ENCODE results near the gene C19orf47.
"Not testable (repeated sequence)": the region's sequence is repeated elsewhere in the genome, so short reads cannot be mapped to it uniquely, and the experiment has no call there.

C19orf47 gene

DNA sequence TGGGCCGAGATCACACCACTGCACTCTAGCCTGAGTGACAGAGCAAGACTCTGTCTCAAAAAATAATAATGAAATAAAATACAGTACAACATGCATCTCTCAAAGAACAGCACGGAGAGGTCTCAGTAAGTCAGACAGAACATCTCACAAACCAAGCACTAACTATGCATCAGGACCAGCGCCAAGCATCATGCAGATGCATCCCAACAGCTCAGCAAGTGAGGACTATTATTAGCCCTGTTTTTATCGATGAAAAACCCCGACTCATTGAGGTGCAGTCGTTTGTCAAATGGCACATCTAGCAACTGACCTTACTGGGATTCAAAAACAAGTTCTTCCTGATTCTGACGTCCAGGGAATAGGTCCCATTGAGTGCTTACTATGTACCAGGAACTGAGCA is 3.8 kb downstream of the C19orf47 start:
- no peak for DNase-seq

DNA sequence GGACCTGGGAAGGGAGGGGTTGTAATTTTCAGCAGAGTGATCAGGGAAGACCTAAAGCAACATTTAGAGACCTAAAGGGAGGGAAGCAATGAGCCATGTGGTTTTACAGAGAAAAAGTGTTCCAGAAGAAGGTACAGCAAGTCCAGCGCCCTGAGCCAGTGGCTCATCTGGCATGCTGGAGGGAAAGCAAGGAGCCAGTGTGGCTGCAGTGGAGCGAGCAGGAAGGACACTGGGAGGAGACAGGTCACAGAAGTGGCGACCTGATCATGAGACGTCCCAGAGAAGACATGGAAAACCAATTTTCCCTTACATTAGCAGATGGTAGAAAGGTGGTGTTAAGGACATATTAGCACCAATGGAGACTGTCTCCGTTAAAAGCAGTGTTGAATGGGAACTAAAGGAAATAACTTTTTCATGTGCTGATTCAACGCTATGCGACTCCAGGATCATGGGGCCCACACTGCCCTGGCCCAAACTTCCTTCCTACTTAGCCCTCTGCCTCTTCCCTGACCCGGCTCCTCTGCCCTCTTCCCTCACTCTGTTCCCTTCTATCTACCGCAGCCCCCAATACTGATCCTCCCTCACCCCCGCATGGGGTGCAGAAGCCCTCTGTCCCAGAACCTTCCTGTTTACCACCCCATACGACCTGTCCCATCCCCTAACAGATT is 5.4 kb downstream of the C19orf47 start:
- DNase-seq: no peak

DNA sequence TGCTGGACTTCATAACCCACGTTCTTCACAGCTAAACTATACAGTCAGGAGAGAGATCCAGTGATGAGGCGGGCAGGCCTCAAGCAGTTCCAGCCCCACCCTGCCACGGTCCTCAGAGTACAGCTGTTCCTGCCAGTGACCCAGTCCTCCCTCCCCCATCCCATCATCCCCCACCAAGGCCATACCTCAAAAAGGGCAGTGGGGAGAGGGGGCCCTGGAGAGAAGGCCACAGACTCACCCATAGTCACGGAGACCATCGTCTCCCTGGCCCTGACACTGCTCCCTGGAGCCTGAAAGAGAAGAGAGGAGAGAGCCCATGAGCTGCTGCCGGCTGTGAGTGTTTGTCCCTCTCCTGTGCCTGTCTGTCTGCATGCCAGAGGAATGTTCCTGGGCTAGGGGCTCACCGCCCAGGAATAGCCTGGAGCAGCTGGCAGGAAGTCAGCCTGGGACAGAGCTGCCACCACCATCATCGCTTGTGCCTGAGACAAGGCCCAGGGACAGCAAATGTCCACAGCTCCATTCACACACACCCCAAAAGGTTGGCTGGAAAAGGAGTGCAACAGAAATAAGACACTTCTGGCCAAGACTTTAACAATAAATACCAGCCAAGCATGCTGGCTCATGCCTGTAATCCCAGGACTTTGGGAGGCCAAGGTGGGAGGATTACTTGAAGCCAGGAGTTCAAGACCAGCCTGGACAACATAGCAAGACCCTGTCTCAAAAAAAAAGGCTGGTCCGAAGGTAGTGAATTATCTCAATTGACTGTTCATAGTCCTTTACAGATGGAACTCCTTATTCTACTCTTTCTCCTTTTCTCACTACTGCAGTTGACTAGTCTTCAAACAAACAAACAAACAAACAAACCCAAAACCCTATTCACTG is 6.4 kb downstream of the C19orf47 start:
- no peak for DNase-seq

DNA sequence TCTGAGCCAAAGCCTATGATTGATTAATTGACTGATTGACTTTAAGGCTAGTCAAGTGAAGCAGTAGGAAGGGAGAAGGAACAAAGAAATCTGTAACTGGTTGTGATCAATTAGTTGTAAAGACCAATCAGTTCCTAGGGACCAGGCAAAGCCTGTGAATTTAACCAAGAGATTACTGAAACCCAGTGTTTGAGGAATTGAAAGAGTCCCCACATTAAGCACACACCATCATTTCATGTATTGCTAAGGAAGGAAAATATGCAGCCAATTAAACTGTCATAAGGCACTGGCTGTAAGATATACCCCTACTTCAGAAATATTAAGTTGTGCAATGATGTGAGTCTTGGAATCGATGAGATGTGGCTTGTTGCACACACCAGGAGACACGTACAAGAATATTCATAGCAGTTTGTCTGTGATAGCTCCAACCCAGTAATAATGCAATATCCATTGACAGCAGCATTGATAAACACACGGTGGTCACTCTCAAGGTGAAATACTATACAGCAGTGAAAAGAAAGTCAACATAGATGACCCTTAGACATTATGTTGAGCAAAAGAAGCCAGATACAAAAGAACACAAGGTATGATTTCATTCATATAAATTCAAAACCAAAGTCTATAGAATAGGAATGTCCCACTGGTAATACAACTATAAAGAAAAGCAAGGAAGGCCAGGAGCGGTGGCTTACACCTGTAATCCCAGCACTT is 9.0 kb downstream of the C19orf47 start:
- DNase-seq: no peak

DNA sequence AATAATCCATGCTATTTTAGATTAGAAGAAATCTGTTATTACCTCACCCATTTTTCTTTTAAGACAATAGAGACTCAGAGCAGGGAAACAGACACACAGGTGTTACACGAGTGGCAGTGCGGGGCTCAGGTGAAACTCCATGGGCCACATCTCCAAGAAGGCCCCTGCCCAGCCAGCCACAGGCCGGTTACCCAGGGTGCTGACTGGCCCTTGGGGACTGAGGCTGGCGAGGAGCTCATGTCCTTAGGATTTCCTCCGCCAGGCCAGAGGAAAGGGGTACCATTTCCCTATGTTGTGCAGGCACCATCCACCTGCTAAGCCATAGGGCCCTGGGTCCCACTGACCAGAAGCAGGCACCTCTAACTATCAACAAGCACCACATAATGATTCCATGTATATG is 10.6 kb downstream of the C19orf47 start:
- DNase-seq: no peak

DNA sequence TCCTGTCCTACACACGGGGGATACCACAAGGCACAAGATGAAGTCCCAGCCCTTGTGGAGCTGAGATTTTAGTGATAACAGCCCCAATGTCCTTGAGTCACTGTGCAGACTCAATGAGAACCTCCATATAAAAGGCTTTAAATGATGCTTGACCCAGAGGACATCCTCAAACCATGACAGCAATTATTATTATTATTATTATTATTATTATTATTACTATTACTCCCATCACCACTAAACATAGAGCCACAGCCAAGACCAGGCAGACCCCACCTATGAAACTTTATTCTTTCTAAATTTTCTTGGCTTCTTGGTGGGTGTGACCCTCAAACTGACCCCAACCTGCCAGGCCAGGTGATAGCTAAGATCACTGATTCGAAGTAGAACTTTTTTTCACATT is 11.1 kb downstream of the C19orf47 start:
- DNase-seq: no peak

DNA sequence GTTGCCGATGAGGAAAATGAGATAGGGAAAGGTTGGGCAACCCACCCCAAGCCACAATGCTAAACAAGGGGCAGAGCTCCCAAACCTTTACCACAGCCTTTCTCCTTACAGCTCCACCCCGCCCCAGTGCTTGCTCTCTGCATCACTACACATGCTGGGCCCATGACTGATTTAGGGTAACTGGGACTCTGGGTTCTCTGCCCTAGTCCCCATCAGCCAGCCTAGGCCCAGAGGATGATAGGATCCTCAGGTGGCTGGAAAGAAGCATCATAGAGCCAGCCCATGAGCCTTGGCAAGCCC is 11.6 kb downstream of the C19orf47 start:
- DNase-seq: no peak

DNA sequence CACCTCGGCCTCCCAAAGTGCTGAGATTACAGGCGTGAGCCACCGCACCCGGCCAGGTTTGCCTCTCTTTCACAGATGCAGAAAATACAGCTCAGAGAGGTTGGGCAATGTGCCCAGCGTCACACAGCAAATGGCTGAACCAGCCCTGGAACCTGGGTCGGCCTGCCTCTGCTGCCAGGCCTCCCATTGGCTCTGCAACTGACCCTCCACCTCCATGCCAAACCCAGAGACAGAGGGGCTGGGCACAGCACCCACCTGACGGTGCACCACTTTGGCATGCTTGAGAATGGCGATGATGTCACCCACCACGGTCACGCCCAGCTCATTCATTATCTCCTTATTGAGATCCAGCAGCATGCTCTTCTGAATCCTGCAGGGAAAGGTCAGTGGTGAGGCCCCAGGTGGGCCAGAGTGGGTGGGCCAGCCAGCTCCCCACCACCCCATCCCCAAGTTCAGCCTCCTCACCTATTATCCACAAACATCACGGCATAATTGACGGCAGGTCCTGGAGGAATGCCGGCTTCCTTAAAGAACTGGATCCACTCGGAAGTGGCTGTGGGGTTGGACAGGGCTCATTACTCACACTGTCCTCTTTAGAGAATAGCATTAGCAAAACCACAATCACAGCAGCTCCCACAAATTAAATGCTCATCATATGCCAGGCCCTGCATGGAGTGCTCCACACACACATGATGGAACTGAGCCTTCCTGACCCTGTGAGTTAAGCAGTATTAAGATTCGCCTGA is 12.2 kb downstream of the C19orf47 start:
- no peak for DNase-seq

DNA sequence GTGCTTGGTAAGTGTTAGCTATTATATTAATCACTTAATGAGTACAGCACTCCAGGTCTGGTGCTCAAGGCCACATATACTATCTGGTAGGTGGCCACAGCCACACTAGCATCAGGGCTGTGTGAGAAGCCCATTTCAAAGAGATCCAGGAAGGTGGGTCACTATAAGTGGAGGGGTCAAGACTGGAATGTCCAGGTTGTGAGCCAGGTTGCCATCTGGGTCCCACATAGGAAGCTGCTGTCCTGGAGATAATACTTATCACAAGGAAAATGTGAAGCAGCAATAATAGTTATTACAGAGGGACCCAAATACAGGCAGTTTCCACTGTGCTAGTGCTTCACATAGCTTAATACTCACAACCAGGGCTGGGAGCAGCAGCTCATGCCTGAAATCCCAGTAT is 13.1 kb downstream of the C19orf47 start:
- no peak for DNase-seq

DNA sequence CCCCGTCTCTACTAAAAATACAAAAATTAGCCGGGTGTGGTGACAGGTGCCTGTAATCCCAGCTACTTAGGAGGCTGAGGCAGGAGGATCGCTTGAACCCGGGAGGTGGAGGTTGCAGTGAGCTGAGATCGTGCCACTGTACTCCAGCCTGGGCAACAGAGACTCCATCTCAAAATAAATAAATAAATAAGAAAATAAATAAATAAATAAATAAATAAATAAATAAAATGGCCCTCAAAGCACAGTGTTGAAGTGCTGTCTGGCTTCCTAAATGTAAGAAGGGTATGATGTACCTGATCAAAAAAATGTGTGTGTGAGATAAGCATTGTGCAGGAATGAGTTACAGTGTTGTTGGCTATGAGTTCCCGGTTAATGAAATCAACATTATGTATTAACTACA is 15.1 kb downstream of the C19orf47 start:
- not testable (repeated sequence) for DNase-seq

DNA sequence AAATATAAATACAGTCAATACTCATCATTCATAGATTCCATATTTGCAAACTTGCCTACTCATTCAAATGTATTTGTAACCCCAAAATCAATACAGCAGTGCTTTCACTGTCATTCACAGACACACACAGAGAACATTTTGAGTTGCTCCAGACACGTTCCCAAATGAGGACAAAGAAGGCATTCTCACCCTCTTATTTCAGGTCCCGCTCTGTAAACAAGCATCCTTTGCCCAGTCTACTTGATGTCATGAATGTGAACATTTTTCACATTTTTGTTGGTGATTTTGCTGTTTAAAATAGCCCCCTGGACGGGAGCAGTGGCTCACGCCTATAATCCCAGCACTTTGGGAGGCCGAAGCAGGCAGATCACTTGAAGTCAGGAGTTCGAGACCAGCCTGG is 15.5 kb downstream of the C19orf47 start:
- no peak for DNase-seq

DNA sequence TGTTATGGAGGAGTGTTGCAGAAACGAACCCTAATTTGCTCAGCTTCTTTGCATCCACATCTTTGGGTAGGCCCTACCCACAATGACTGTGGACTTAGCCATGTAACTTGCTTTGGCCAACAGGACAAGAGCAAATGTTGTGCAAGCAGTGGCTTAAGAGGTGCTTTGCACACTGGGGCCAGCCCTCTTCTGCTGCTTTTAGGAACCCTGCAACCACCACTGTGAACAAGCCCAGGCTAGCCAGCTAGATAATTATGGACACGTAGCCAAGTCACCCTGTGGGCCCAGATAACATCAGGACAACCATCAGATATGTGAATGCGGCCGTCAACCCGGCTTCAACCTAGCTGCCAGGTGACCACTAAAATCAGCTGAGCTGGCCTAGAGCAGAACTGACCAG is 17.1 kb downstream of the C19orf47 start:
- DNase-seq: peak; percentile 22

DNA sequence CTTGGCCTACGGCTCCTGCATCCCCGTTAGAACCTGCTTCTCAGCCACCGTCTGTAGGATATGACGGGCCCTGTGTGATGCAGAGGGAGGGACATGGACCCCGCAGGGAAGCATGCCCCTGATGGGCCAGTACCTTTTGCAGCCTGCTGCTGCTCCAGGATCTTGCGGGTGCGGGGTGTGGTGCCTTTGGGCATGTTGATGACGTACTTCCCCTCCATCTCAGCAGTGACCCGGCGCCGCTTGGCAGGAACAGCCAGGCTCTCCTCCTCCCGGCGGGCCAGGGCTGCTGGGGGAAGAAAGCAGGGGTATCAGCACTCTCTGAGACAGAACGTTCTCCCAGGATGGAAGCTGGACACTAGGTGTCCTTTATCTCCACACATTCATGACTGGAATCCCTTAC is 22.0 kb downstream of the C19orf47 start:
- no peak for DNase-seq

DNA sequence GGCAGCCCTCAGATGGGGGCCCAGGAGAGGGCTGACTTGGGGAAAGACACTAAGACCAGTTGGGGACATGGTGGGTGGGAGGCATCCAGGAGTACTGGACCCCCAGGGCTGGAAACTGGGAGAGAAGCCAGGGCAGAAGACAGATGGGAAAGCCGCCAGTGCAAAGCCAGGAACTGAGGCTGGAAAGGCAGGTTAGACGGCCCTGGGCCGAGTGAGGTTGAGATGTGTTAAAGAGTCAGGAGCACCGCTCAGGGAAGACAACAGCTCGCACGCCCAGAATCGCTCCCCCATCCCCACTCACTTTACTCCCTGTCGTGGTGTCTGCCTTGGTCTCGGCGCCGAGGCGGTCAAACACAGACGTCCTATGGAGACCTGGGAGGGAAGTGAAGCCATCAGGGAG is 24.5 kb downstream of the C19orf47 start:
- no peak for DNase-seq

DNA sequence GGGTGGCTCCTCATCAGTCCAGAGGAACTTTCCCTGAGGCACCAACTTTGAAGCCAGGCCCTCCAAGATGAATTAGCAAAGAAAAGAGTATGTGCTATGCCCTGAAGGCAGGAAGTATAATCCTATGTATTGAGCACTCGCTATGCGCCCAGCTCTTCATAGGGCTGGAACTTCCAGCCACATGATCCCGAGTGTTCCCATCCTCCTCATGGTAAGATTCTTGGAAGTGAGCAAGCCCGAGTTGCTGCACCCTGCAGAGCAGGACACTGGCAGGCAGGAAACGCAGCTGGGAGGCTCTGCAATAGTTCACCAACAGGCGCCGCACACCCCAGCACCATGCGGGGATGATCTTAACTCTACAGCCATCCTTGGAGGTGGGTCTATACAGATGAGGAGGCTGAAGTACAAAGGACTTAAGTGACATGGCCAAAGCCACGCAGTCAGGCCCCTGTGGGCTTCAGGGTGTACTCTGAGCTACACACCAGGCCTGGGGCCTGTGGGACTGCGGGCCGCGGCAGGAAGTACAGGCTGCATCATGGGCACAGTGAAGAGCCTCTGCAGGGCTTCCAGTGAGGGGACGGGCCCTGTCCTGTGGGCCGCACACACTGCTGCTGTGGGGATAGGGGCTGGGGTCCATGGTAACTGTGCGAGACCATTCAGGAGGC is 25.1 kb downstream of the C19orf47 start:
- DNase-seq: no peak

DNA sequence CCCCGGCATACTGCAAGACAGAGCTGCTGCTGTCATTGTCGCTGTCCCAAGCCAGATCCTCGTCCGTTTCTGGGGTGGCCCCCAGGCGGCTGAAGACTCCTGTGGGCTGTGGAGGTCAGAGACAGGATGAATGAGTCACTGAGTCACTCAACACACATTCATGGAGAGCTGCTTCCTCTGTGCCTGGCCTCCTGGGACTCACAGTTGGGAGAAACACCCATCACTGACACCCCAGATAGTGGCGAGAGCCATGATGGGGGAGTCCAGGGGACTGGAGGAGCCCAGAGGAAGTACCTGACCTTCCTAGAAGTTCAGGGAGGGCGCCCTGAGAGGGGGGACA is 26.0 kb downstream of the C19orf47 start:
- DNase-seq: no peak

DNA sequence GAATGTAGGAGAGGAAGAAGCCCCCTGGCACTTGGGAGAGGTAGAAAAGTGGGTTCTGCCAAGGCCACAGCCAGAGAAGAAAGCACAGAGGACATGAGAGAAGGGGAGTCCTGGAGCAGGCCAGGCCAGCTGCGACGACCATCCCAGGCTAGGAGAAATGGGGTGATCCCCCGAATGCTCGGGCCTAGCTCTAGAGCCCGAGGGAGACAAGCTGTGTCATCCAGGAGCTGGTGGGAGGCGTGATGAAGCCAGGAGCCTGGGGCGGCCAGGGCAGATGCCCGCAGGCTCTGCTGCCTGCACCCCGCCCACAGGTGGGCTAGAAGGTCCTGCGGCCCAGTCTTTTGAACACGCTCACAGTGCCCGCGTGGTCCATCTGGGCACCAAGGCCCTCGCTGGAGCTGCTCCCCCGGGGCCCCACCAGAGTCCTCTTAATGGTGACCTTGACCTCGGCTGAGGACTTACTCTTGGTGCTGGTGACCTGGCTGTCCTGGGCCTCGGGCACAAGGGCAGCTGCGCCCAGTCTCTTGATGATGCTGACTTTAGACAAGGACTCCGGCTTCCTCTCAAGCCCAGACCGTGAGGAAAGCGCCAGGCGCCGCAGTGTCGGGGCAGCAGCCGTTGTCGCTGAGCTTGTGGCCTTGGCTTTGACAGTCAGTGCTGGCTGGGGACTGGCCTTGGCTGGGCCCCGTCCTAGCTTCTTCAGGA is 26.5 kb downstream of the C19orf47 start:
- no peak for DNase-seq

DNA sequence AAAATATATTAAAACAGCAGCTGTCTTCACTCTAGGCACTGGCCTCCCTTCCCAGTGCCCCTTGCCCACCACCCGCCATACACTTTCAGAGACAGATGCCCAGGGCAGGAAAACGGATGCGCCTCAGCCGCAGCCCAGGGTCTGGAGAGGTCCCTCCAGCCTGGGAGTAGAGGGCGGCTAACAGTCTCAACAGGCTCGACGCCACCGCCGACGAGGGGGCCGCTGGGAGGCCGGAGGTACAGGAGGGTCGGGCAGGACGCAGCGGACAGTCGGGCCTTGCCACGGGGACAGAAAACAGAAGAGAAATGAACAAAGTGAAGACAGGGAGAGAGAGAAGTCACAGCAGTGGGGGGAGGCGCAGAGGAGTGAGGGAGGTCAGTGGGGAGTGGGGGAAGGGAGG is 27.1 kb downstream of the C19orf47 start:
- DNase-seq: no peak

DNA sequence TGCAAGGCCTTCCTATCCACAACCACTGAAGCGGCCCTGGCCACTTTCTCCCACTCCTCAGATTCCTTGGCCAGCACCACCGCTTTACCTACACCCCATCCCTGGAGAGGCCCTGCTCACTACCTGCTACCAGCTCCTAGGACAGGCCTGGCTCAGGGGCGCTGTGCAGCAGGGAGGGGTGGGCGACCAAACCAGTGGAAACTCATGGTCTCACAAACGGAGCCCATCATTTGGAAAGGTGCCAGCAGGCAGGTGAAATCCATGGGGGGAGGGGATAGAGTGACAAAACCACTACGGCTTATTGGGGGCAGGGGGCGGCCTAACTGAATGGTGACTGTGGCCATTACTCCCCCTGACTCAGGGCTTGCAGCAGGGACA is 27.6 kb downstream of the C19orf47 start:
- DNase-seq: no peak

DNA sequence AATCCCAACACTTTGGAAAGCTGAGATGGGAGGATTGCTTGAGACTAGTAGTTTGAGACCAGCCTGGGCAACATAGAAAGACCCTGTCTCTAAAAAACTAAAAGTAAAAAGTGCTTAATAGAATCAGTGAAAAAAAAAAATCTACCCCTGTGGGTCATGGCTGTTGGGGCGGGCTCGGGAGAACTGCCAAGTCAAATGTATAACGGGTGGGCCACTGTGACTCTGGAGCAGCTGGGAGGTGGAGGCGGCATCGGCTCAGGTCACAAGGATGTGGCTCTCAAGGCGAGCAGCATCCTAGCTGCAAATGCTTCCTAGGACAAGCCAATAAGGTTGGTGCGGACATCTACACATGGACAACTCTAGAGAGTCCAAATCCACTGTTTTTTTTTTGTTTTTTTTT is 30.9 kb downstream of the C19orf47 start:
- no peak for DNase-seq

DNA sequence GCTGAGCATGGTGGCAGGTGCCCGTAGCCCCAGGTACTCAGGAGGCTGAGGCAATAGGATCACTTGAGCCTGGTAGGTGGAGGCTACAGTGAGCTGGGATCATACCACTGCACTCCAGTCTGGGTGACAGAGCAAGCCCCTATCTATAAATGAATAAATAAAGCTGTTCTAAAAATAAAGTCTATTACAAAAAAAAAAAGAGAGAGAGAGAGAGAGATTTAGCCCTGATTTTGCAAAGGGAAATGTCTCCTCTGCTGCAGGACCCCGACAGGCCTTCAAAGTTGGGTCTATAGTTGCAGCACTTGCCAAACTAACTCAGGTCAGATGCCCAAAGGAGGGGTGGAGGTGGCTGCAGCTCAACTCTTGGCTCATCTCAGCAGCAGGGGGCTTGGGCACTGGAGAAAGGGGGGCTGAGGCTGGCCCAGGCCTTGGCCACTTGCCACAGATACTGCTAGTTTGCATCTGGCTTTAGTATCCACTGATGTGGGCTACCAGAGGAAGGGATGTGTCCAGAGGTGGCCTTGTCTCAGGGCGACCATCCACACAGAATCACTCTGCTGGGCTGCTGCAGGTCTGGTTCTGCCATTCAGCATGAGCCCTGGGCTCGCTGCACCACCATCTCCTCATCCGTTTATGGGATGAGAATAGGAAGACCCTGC is 32.3 kb downstream of the C19orf47 start:
- DNase-seq: no peak

DNA sequence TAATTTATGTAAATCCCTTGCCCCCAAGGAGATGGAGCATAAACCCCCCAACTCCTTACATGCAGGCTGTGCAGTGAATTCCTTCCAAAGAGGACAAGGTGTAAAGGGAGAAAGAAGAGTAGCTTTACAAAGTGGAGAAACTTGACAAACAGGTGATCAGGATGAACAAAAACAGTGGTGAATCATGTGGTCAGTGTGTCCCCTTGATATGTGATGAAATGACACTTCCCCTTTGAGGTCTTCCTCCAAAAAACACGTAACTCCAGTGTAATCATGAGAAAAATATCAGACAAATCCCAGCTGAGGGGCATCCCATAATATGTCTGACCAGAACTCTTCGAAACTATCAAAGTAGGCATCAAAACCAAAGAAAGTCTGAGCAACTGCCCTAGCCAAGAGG is 33.5 kb downstream of the C19orf47 start:
- DNase-seq: no peak

Measured in hematopoietic multipotent progenitor cell treated with erythropoietin and hydrocortisone succinate and interleukin-3 and kit ligand, for 8 days (in vitro differentiated cells).